ENCODE data around the gene ZNF763.
A peak's percentile ranks its signal among the peaks of the same experiment; 100 is the strongest.
"Not testable (repeated sequence)": the region's sequence is repeated elsewhere in the genome, so short reads cannot be mapped to it uniquely, and the experiment has no call there.

ZNF763 gene

GRCh38 chr19:11973019-11973810, 8.4 kb downstream of the ZNF763 start:
- DNase-seq (ENCODE audit: low spot score) = no peak

- no peak for DNase-seq (ENCODE audit: low spot score)
These were observed 13.8 kb downstream of the ZNF763 start for GRCh38 chr19:11978492-11979100.

- no peak for DNase-seq (ENCODE audit: low spot score)
These were observed 14.7 kb downstream of the ZNF763 start for GRCh38 chr19:11979527-11979926.

DNA sequence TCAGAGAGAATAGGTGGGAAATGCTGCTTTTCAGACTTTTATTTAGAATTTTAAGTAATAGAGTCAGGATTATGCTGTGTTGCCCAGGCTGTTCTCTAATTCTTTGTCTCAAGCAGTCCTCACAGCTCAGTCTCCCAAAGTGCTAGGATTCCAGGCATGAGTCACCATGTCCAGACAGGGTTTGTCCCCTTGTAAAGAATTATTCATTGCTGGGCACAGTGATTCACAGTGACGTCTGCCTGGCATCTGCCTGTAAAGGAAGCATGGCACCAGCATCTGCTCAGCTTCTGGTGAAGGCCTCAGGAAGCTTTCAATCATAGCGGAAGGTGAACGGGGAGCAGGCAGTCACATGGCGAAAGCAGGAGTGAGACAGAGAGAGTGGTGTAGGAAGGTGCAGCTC, 17.7 kb downstream of the ZNF763 start:
- DNase-seq (ENCODE audit: low spot score) = no peak

- DNase-seq (ENCODE audit: low spot score) = no peak
These were observed 20.1 kb downstream of the ZNF763 start for GRCh38 chr19:11984986-11985385.

DNA sequence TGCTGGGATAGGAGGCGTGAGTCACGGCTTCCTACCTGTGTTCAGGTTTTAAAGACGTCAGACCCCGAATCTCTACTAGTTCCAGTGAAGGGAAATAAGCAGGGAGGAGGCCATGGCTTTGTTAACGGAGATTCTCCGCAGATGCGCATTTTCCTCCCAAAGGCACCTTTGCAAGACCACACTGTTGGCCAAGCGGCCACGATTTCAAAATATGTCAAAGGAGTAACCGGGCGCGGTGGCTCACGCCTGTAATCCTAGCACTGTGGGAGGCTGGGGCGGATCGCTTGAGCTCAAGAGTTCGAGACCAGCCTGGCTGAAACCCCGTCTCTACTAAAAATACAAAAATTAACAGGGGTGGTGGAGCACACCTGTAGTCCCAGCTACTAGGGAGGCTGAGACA, 21.9 kb downstream of the ZNF763 start:
- DNase-seq (ENCODE audit: low spot score) = no peak

DNA sequence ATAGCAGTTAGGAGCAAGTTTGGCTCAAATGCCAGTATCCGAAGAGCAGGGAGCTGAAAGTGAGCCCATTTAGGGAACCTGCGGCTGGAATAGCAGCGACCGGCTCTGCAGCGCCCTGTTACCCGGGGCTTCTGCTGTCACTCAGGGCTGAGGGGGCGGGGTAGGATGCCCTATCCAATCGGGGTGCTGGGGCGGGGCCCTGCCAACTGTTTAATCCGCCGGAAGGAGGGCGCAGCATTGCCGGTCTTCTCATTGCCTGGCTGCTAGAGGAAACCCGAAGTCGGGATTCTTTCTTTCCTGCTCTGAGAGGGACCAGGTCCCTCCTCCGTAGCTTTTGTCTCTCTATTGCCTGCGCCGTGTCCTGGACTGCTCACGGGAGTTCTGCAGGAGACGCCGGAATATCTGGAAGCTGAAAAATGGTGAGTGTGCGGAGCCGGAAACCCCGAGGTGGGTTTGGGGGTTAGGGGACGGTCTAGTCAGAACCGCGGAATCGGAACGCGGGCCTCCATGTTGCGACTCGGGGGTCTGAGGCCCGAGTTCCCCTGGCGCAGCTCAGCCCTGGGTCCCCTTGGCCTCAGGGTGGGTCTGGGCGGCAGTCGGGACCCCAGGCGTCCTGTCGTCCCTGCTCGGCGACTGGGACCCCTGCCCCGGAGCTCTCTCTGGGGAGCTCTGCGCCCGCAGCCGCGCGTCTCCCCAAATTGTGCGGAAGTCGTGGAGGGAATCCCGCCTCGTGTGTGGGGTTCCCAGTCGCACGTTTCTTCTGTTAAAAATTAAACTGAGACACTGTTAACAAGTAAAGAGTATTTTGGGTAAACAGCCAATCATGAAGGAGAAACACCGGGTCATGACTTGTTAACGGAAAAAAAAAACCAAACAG, 22.8 kb downstream of the ZNF763 start:
- DNase-seq (ENCODE audit: low spot score) = peak; percentile 98

GRCh38 chr19:11989112-11989456, 24.2 kb downstream of the ZNF763 start:
- DNase-seq (ENCODE audit: low spot score) = no peak

- not testable (repeated sequence) for DNase-seq (ENCODE audit: low spot score)
These were observed 27.1 kb downstream of the ZNF763 start for GRCh38 chr19:11991921-11992320.

DNA sequence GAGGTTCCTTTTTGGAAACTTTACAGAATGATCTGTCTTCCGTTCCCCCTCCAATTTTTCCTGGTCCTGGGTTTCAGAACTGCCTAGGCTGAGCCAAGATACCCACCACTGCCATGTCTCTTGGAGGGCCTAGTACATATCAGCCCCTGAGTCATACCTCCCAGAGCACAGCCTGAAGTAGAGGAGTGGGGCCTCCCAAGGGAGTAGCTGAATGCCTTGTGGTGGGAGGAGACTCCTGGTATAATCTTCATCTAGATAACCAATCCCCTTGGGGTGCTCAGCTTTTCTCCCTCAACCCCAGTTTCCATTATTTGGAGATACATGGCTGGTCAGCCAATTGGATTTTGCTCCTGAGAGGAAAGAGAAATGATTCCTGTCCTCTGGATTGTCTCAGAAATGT, 30.3 kb downstream of the ZNF763 start:
- DNase-seq (ENCODE audit: low spot score) = peak; percentile 32

GRCh38 chr19:12000152-12000981, 35.5 kb downstream of the ZNF763 start:
- DNase-seq (ENCODE audit: low spot score) = no peak

- no peak for DNase-seq (ENCODE audit: low spot score)
These were observed 50.3 kb downstream of the ZNF763 start for GRCh38 chr19:12015015-12015752.

GRCh38 chr19:12015753-12016116, 50.9 kb downstream of the ZNF763 start:
- no peak for DNase-seq (ENCODE audit: low spot score)
